OCI-LY7 (cell line): ENCODE measurements around the gene ACTG2. TPM values are rescaled to one million over a fixed set of nuclear protein-coding genes. Genes with fewer than 3 reads are reported as not detected.

ENCODE experiments used
- BruUV-seq: library from RNA; stranded (reverse); fragments of 400-500 nt; replicated peaks from 2 replicates; lab custom pipeline; 2021; lab: Mats Ljungman, UMichigan
- CTCF ChIA-PET: fragments of 300-600 bp; sonication (Branson Sonifier 250); formaldehyde crosslinking; loops from one replicate; lab custom pipeline; 2022; ENCODE audit warnings: antibody characterized with exemption; ENCODE audit not compliant: unreplicated experiment; lab: Charles Lee
- POLR2A ChIA-PET: fragments of 300-600 bp; sonication (Branson Sonifier 250); formaldehyde crosslinking; loops from one replicate; lab custom pipeline; 2022; ENCODE audit warnings: antibody characterized with exemption; lab: Charles Lee
- DNase-seq: peaks from one replicate; pipeline ENCODE4 v3.0.0-alpha.2; 2015; ENCODE audit warnings: low spot score
- H2AFZ ChIP-seq: fragments of 200-600 bp; sonication (generic), shearing (Covaris generic); 2 replicates; pipeline ENCODE4 v1.6.1; 2014; ENCODE audit warnings: mild to moderate bottlenecking, antibody characterized with exemption, low read length, moderate library complexity
- H3K27ac ChIP-seq: fragments of 200-600 bp; sonication (generic); 2 replicates; pipeline ENCODE4 v1.5.1; 2014; ENCODE audit warnings: mixed run types, low read depth, mild to moderate bottlenecking, moderate library complexity, low read length, inconsistent platforms; ENCODE audit not compliant: poor library complexity, severe bottlenecking
- H3K36me3 ChIP-seq: fragments of 200-600 bp; sonication (generic); 2 replicates; pipeline ENCODE4 v1.6.1; 2014; ENCODE audit warnings: mild to moderate bottlenecking, antibody characterized with exemption, low read length, moderate library complexity, mixed read lengths; ENCODE audit not compliant: insufficient read depth
- H3K4me1 ChIP-seq: fragments of 200-600 bp; sonication (generic); 2 replicates; pipeline ENCODE4 v1.5.1; 2014; ENCODE audit warnings: mild to moderate bottlenecking, low read length; ENCODE audit not compliant: insufficient read depth, poor library complexity, severe bottlenecking
- H3K4me2 ChIP-seq: fragments of 200-600 bp; sonication (generic); 2 replicates; pipeline ENCODE4 v1.6.1; 2014; ENCODE audit warnings: mild to moderate bottlenecking, low read length
- H3K4me3 ChIP-seq: fragments of 200-600 bp; sonication (generic); 2 replicates; pipeline ENCODE4 v1.5.1; 2014; ENCODE audit warnings: mild to moderate bottlenecking, low read depth, low read length; ENCODE audit not compliant: poor library complexity, severe bottlenecking
- H3K79me2 ChIP-seq: fragments of 200-600 bp; sonication (generic); 2 replicates; pipeline ENCODE4 v1.6.1; 2016; ENCODE audit warnings: low read depth, mild to moderate bottlenecking, low read length, moderate library complexity, mixed read lengths; ENCODE audit not compliant: insufficient read depth
- H3K9me2 ChIP-seq: fragments of 200-600 bp; sonication (generic); 2 replicates; pipeline ENCODE4 v1.6.1; 2016; ENCODE audit warnings: mild to moderate bottlenecking, low read length, mixed read lengths; ENCODE audit not compliant: insufficient read depth
- H3K9me3 ChIP-seq: fragments of 200-600 bp; sonication (generic); 2 replicates; pipeline ENCODE4 v1.6.1; 2014; ENCODE audit warnings: mild to moderate bottlenecking, mixed run types, low read length, mixed read lengths
- H4K20me1 ChIP-seq: fragments of 200-600 bp; sonication (generic); 2 replicates; pipeline ENCODE4 v1.6.1; 2014; ENCODE audit warnings: mild to moderate bottlenecking, antibody characterized with exemption, low read length, moderate library complexity, mixed read lengths; ENCODE audit not compliant: insufficient read depth
- EZH2phosphoT487 ChIP-seq: fragments of 200-600 bp; sonication (generic); IDR thresholded peaks from 2 replicates; pipeline ENCODE4 v1.6.1; 2018; ENCODE audit warnings: low read depth, borderline replicate concordance, mild to moderate bottlenecking, mixed run types, antibody characterized with exemption, low read length, moderate library complexity, mixed read lengths
- intact Hi-C: fragments of 100-400 bp; cut with micrococcal nuclease; formaldehyde crosslinking; loops from one replicate; pipeline ENCODE4 v1.10.0; 2022; ENCODE audit not compliant: unreplicated experiment
- total RNA-seq, 2 experiments: library from RNA; depleted of rRNA in 1 of 2; stranded (reverse); fragments of >200 nt in 1 of 2; shearing (Covaris generic) in 1 of 2; gene quantifications; 2 replicates each; pipeline ENCODE4 v1.2.3, GENCODE V29; 2014 to 2022
- TF ChIP-seq, protein P1 (sequence below): fragments of 200-600 bp; sonication (generic); conservative IDR thresholded peaks from 2 replicates; pipeline ENCODE4 v1.5.1; 2014; ENCODE audit warnings: mild to moderate bottlenecking, antibody characterized with exemption, low read length, moderate library complexity, mixed read lengths

ACTG2 gene
- total RNA-seq, 2 experiments from 2014 or later, result not detected

- Histone ChIP-seq H3K79me2 (no peaks in the 10 kb centered on the region), H3K4me3 (no peak overlapping the region), H3K36me3 (no peaks in the 10 kb centered on the region), H3K4me1 (no peaks in the 10 kb centered on the region), H2AFZ (peak overlapping the region; percentile 8; the same call in 1 of the 2 replicates), H3K9me2 (no peaks in the 10 kb centered on the region), H4K20me1 (no peaks in the 10 kb centered on the region), H3K9me3 (no peaks in the 10 kb centered on the region), H3K27ac (no peak overlapping the region), H3K4me2 (no peak overlapping the region)
- intact Hi-C loops, result no loop called here
- DNase-seq, result no peak
- CTCF ChIA-PET, result no interaction called here
- no peak for TF ChIP-seq EZH2phosphoT487
- TF ChIP-seq, protein P1, sequence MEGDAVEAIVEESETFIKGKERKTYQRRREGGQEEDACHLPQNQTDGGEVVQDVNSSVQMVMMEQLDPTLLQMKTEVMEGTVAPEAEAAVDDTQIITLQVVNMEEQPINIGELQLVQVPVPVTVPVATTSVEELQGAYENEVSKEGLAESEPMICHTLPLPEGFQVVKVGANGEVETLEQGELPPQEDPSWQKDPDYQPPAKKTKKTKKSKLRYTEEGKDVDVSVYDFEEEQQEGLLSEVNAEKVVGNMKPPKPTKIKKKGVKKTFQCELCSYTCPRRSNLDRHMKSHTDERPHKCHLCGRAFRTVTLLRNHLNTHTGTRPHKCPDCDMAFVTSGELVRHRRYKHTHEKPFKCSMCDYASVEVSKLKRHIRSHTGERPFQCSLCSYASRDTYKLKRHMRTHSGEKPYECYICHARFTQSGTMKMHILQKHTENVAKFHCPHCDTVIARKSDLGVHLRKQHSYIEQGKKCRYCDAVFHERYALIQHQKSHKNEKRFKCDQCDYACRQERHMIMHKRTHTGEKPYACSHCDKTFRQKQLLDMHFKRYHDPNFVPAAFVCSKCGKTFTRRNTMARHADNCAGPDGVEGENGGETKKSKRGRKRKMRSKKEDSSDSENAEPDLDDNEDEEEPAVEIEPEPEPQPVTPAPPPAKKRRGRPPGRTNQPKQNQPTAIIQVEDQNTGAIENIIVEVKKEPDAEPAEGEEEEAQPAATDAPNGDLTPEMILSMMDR, result no peak
- POLR2A ChIA-PET, result no interaction called here
- BruUV-seq, result no TSS peak
Observed at GRCh38 chr2:73897240-73897583, 4.4 kb downstream of the ACTG2 start.

DNA sequence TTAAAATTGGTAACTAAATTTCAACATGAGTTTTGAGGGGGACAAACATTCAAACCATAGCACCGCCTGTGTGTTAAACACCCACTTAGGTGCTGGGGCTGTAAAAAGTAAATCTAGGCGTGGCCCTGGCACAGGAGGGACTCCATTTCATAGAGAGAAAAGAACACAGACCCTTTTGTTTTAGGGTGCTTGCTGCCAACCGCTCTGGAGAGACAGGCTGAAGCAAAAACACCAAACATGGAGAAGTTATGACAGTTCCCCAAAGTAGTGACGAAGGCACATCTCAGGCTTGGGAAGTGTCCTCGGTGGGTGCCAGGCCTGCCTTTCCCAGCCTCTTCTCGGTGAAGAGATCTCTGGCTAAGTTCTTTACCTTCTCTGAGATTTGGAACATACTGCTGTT, 5.1 kb downstream of the ACTG2 start:
- H3K9me3 ChIP-seq, result no peaks in the 10 kb centered on the region
- H2AFZ ChIP-seq, result no peak overlapping the region
- H3K4me2 ChIP-seq, result no peak overlapping the region
- TF ChIP-seq, protein P1, result no peak
- TF ChIP-seq EZH2phosphoT487, result no peak
- POLR2A ChIA-PET, result no interaction called here
- CTCF ChIA-PET, result no interaction called here
- DNase-seq, result no peak
- no peak overlapping the region for H3K27ac ChIP-seq
- intact Hi-C loops, result no loop called here
- no peaks in the 10 kb centered on the region for H3K4me1 ChIP-seq
- H3K79me2 ChIP-seq, result no peaks in the 10 kb centered on the region
- no peaks in the 10 kb centered on the region for H3K36me3 ChIP-seq
- no peak overlapping the region for H3K4me3 ChIP-seq
- H3K9me2 ChIP-seq, result no peaks in the 10 kb centered on the region
- no peaks in the 10 kb centered on the region for H4K20me1 ChIP-seq
- BruUV-seq, result no TSS peak

- BruUV-seq, result no TSS peak
- Histone ChIP-seq H3K9me2 (no peaks in the 10 kb centered on the region), H3K79me2 (no peaks in the 10 kb centered on the region), H3K4me1 (no peaks in the 10 kb centered on the region), H4K20me1 (no peaks in the 10 kb centered on the region), H3K27ac (no peak overlapping the region), H3K4me2 (no peak overlapping the region), H2AFZ (no peak overlapping the region), H3K9me3 (no peaks in the 10 kb centered on the region), H3K4me3 (no peak overlapping the region), H3K36me3 (no peaks in the 10 kb centered on the region)
- TF ChIP-seq, protein P1, result no peak
- no peak for TF ChIP-seq EZH2phosphoT487
- POLR2A ChIA-PET, result interaction anchor here (0.6 to 1.0 kb wide), 2 partner anchors 59 to 197 kb away, joined by 3 read pairs; no protein-coding TSS in a partner anchor
- intact Hi-C loops, result no loop called here
- no peak for DNase-seq
- CTCF ChIA-PET, result no interaction called here
Observed at GRCh38 chr2:73899801-73900336, 7.1 kb downstream of the ACTG2 start.
